ENCODE data around the gene CALD1. TPM values are rescaled to one million over a fixed set of nuclear protein-coding genes. Genes with fewer than 3 reads are reported as not detected.
A peak's percentile ranks its signal among the peaks of the same experiment; 100 is the strongest.

The CALD1 gene
- total RNA-seq, 1 experiment from 2014 or later, result 53.1 TPM

- Histone ChIP-seq H3K9me3 (no peaks in the 10 kb centered on the region), H3K36me3 (no peaks in the 10 kb centered on the region), H3K4me3 (no peak overlapping the region), H3K27me3 (no peaks in the 10 kb centered on the region)
- DNase-seq, result peak; percentile 80
Observed at GRCh38 chr7:134905375-134905774, 125.9 kb downstream of the CALD1 start.

GRCh38 chr7:134907000-134907399 is 127.6 kb downstream of the CALD1 start:
- no peaks in the 10 kb centered on the region for H3K36me3 ChIP-seq
- no peak for DNase-seq

GRCh38 chr7:134907639-134908038 is 128.2 kb downstream of the CALD1 start:
- no peaks in the 10 kb centered on the region for H3K36me3 ChIP-seq
- no peaks in the 10 kb centered on the region for H3K27me3 ChIP-seq
- H3K4me3 ChIP-seq, result no peak overlapping the region
- no peaks in the 10 kb centered on the region for H3K9me3 ChIP-seq
- DNase-seq, result no peak

More at GRCh38 chr7:134907000-134907399, 127.6 kb downstream of the CALD1 start:
- Histone ChIP-seq H3K9me3 (no peaks in the 10 kb centered on the region), H3K27me3 (no peaks in the 10 kb centered on the region), H3K4me3 (no peak overlapping the region)

- no peaks in the 10 kb centered on the region for H3K36me3 ChIP-seq
- no peak overlapping the region for H3K4me3 ChIP-seq
- DNase-seq, result no peak
- H3K27me3 ChIP-seq, result no peaks in the 10 kb centered on the region
- no peaks in the 10 kb centered on the region for H3K9me3 ChIP-seq
Observed at GRCh38 chr7:134908289-134908688, 128.9 kb downstream of the CALD1 start.

- no peaks in the 10 kb centered on the region for H3K27me3 ChIP-seq
- H3K4me3 ChIP-seq, result no peak overlapping the region
- H3K36me3 ChIP-seq, result no peaks in the 10 kb centered on the region; the same call in 1 of the 2 replicates
- no peak for DNase-seq
- H3K9me3 ChIP-seq, result no peaks in the 10 kb centered on the region
Observed at GRCh38 chr7:134910214-134910890, 130.9 kb downstream of the CALD1 start.

GRCh38 chr7:134910968-134911367 is 131.5 kb downstream of the CALD1 start:
- H3K36me3 ChIP-seq, result no peaks in the 10 kb centered on the region; the same call in 1 of the 2 replicates
- H3K4me3 ChIP-seq, result no peak overlapping the region
- no peaks in the 10 kb centered on the region for H3K9me3 ChIP-seq
- H3K27me3 ChIP-seq, result no peaks in the 10 kb centered on the region
- DNase-seq, result no peak

GRCh38 chr7:134916171-134916883 is 136.9 kb downstream of the CALD1 start:
- Histone ChIP-seq H3K9me3 (no peaks in the 10 kb centered on the region), H3K4me3 (no peak overlapping the region), H3K36me3 (no peaks in the 10 kb centered on the region; the same call in 1 of the 2 replicates), H3K27me3 (no peaks in the 10 kb centered on the region)
- no peak for DNase-seq

GRCh38 chr7:134919240-134919641 is 139.8 kb downstream of the CALD1 start:
- Histone ChIP-seq H3K36me3 (no peaks in the 10 kb centered on the region; the same call in 1 of the 2 replicates), H3K4me3 (no peak overlapping the region), H3K9me3 (no peaks in the 10 kb centered on the region), H3K27me3 (no peaks in the 10 kb centered on the region)
- DNase-seq, result no peak

- Histone ChIP-seq H3K4me3 (no peak overlapping the region), H3K27me3 (no peaks in the 10 kb centered on the region), H3K36me3 (no peaks in the 10 kb centered on the region; the same call in 1 of the 2 replicates), H3K9me3 (no peaks in the 10 kb centered on the region)
- DNase-seq, result no peak
Observed at GRCh38 chr7:134920026-134920753, 140.8 kb downstream of the CALD1 start.

GRCh38 chr7:134922720-134923704 is 143.6 kb downstream of the CALD1 start:
- no peak for DNase-seq
- no peaks in the 10 kb centered on the region for H3K9me3 ChIP-seq
- no peaks in the 10 kb centered on the region for H3K27me3 ChIP-seq
- no peaks in the 10 kb centered on the region for H3K36me3 ChIP-seq
- no peak overlapping the region for H3K4me3 ChIP-seq

GRCh38 chr7:134925766-134926165 is 146.3 kb downstream of the CALD1 start:
- Histone ChIP-seq H3K4me3 (no peak overlapping the region), H3K36me3 (no peaks in the 10 kb centered on the region), H3K27me3 (no peaks in the 10 kb centered on the region), H3K9me3 (no peaks in the 10 kb centered on the region)
- DNase-seq, result no peak

GRCh38 chr7:134926396-134926795 is 147.0 kb downstream of the CALD1 start:
- H3K4me3 ChIP-seq, result no peak overlapping the region
- no peak for DNase-seq
- no peaks in the 10 kb centered on the region for H3K36me3 ChIP-seq
- no peaks in the 10 kb centered on the region for H3K9me3 ChIP-seq
- H3K27me3 ChIP-seq, result no peaks in the 10 kb centered on the region

GRCh38 chr7:134927076-134927475 is 147.6 kb downstream of the CALD1 start:
- H3K9me3 ChIP-seq, result no peaks in the 10 kb centered on the region
- no peak overlapping the region for H3K4me3 ChIP-seq
- H3K27me3 ChIP-seq, result no peaks in the 10 kb centered on the region
- no peak for DNase-seq
- peaks cover under 1% of the 10 kb centered on the region; the same call in 1 of the 2 replicates for H3K36me3 ChIP-seq

- DNase-seq, result no peak
- H3K27me3 ChIP-seq, result no peaks in the 10 kb centered on the region
- no peaks in the 10 kb centered on the region for H3K9me3 ChIP-seq
- H3K4me3 ChIP-seq, result no peak overlapping the region
- H3K36me3 ChIP-seq, result peaks cover 3% of the 10 kb centered on the region
Observed at GRCh38 chr7:134927723-134928122, 148.3 kb downstream of the CALD1 start.

- Histone ChIP-seq H3K4me3 (no peak overlapping the region), H3K9me3 (no peaks in the 10 kb centered on the region), H3K36me3 (peaks cover 3% of the 10 kb centered on the region), H3K27me3 (no peaks in the 10 kb centered on the region)
- no peak for DNase-seq
Observed at GRCh38 chr7:134928554-134928953, 149.1 kb downstream of the CALD1 start.

- no peak for DNase-seq
- Histone ChIP-seq H3K27me3 (no peaks in the 10 kb centered on the region), H3K4me3 (no peak overlapping the region), H3K9me3 (no peaks in the 10 kb centered on the region), H3K36me3 (peaks cover 5% of the 10 kb centered on the region)
Observed at GRCh38 chr7:134931487-134931886, 152.1 kb downstream of the CALD1 start.

Data from MG63 (cell line).